ENCODE results near the gene RPS25. TPM values are rescaled to one million over a fixed set of nuclear protein-coding genes. Genes with fewer than 3 reads are reported as not detected.
"Not testable (repeated sequence)": the region's sequence is repeated elsewhere in the genome, so short reads cannot be mapped to it uniquely, and the experiment has no call there.

RPS25 gene
- total and polyA plus RNA-seq, 9 of the 15 experiments (the other 6 are each of a cell fraction or from before 2014, with no cell fraction given) = 1,553 to 5,486 (median 2,471) TPM

DNA sequence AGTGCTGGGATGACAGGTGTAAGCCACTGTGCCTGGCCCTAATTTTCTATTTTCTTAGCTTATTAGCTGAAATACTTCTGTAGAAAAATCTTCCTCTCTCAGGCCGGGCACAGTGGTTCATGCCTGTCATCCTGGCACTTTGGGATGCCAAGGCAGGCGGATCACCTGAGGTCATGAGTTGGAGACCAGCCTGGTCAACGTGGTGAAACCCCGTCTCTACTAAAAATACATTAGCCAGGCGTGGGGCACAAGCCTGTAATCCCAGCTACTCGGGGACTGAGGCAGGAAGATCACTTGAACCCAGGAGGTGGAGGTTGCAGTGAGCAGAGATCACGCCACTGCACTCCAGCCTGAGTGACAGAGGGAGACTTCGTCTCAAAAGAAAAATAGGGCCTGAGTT lies 33.8 kb downstream of the RPS25 start:
- intact Hi-C loops (cut with micrococcal nuclease); H3K4me3 ChIP-seq; DNase-seq (ENCODE audit: extremely low read depth in 1 of 4, low spot score in 3 of 4); CTCF ChIA-PET (ENCODE audit: low intra/inter-chr PET ratio); H2AFZ ChIP-seq (ENCODE audit: low read depth, low read length); in situ Hi-C loops (cut with MboI); H3K27me3 ChIP-seq (ENCODE audit: control insufficient read depth in 2 of 2, insufficient read depth in 2 of 2, low read length in 2 of 2); H3K27ac ChIP-seq (ENCODE audit: extremely low read depth, low read depth, low read length); H3K36me3 ChIP-seq (ENCODE audit: control insufficient read depth, insufficient read depth, low read length); H3K9me1 ChIP-seq (ENCODE audit: control insufficient read depth, insufficient read depth, low read length); ATAC-seq; H3K9me3 ChIP-seq (replicated peaks; ENCODE audit: control insufficient read depth, insufficient read depth, low read depth, low read length); H4K20me1 ChIP-seq (replicated peaks; ENCODE audit: control insufficient read depth, insufficient read depth, low read length); H3K4me2 ChIP-seq (ENCODE audit: insufficient read depth, low read length); H3K79me2 ChIP-seq (ENCODE audit: control insufficient read depth, insufficient read depth, low read length); FAIRE-seq; BruUV-seq (replicated peaks): not testable (repeated sequence)
- POLR2A ChIA-PET = interaction anchor here (0.7 to 1.0 kb wide), 2 partner anchors 13 to 459 kb away, joined by 3 to 6 read pairs; partner anchors contain the start of gene CENATAC
- WGBS (ENCODE audit: insufficient coverage, low coverage, missing lambda C conversion rate) = 49% methylated on average over 8 of the region's 8 CpGs
- peak overlapping the region in 1 of 2 experiments; percentile 66; a peak in 1 of 4 replicates for H3K9ac ChIP-seq (ENCODE audit: insufficient read depth in 1 of 2, low read depth in 2 of 2, low read length in 2 of 2)
- H3K4me1 ChIP-seq (replicated peaks in 1 of 2; ENCODE audit: control insufficient read depth in 2 of 2, insufficient read depth in 2 of 2, low read length in 2 of 2) = peaks cover 14 to 15% of the 10 kb centered on the region in 2 experiments; a peak in 4 of 5 replicates

DNA sequence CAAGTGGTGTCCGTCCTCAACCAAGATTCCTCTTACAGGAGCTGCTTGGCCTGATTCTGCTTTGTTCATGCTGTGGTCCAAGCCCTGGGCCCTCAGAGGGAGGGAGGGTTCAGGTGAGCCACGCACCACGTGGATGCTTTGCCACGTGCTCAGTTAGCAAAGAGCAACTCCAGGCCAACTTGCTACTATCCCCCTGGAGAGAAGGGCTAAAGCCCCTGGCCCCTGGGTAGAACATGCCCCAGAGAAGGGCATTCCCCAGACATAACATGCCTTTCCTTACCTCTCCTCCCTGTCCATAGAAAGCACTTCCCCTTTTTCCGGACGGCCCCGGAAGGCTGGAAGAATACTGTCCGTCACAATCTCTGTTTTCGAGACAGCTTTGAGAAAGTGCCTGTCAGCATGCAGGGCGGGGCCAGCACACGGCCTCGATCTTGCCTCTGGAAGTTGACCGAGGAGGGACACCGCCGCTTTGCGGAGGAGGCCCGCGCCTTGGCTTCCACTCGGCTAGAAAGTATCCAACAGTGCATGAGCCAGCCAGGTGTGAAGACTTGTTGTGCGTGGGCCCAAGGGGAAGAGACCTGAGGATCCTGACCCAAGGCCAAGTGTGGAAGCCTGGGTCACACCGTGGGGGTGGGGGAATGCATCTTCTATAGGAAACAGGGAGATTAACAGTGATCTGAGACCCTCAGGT lies 37.8 kb downstream of the RPS25 start:
- Histone ChIP-seq H3K36me3 (ENCODE audit: control insufficient read depth, insufficient read depth, low read length) (no peaks in the 10 kb centered on the region), H3K4me3 (peak overlapping the region; percentile 22; the same call in 1 of the 2 replicates), H3K9ac (ENCODE audit: insufficient read depth in 1 of 2, low read depth in 2 of 2, low read length in 2 of 2) (peak overlapping the region; percentile 70 to 78), H3K4me1 (replicated peaks in 1 of 2; ENCODE audit: control insufficient read depth in 2 of 2, insufficient read depth in 2 of 2, low read length in 2 of 2) (peaks cover 15 to 16% of the 10 kb centered on the region in 2 experiments; a peak in 4 of 5 replicates), H2AFZ (ENCODE audit: low read depth, low read length) (peak overlapping the region; percentile 96), H3K9me1 (ENCODE audit: control insufficient read depth, insufficient read depth, low read length) (no peaks in the 10 kb centered on the region), H3K79me2 (ENCODE audit: control insufficient read depth, insufficient read depth, low read length) (no peaks in the 10 kb centered on the region), H3K9me3 (replicated peaks; ENCODE audit: control insufficient read depth, insufficient read depth, low read depth, low read length) (no peaks in the 10 kb centered on the region), H3K27ac (ENCODE audit: extremely low read depth, low read depth, low read length) (peak overlapping the region; percentile 78), H3K27me3 (ENCODE audit: control insufficient read depth in 2 of 2, insufficient read depth in 2 of 2, low read length in 2 of 2) (no peaks in the 10 kb centered on the region), H4K20me1 (replicated peaks; ENCODE audit: control insufficient read depth, insufficient read depth, low read length) (no peaks in the 10 kb centered on the region), H3K4me2 (ENCODE audit: insufficient read depth, low read length) (peak overlapping the region; percentile 83)
- POLR2A ChIA-PET = interaction anchor here (0.6 to 2.3 kb wide), 5 partner anchors 17 to 355 kb away, joined by 3 to 9 read pairs (median 4); partner anchors contain the start of gene CENATAC
- FAIRE-seq (peak; percentile 93), DNase-seq (ENCODE audit: extremely low read depth in 1 of 4, low spot score in 3 of 4) (peak; percentile 85 to 92 (median 87)), ATAC-seq (peak; percentile 98)
- CTCF ChIA-PET (ENCODE audit: low intra/inter-chr PET ratio) = no interaction called here
- in situ Hi-C loops (cut with MboI) (no loop called here), intact Hi-C loops (cut with micrococcal nuclease) (no loop called here)
- 5% methylated on average over 21 of the region's 21 CpGs for WGBS (ENCODE audit: insufficient coverage, low coverage, missing lambda C conversion rate)
- BruUV-seq (replicated peaks) = TSS peak; percentile 94
- TF ChIP-seq GABPA (tag; conservative IDR thresholded peaks at IDR 0.05; ENCODE audit: low read depth) = peak; percentile 86
- no peak for TF ChIP-seq ILK (tag; IDR thresholded peaks at IDR 0.05; ENCODE audit: borderline replicate concordance, low read depth)
- no peak for TF ChIP-seq TCF7 (IDR thresholded peaks at IDR 0.05; ENCODE audit: borderline replicate concordance)
- TF ChIP-seq NR2C2 (CRISPR knock-in tag; IDR thresholded peaks at IDR 0.05) = no peak
- TF ChIP-seq NR2C2 (tag; IDR thresholded peaks at IDR 0.05) = peak; percentile 61
- TF ChIP-seq MAFG (tag; conservative IDR thresholded peaks at IDR 0.05) = peak; percentile 64
- peak; percentile 86 for TF ChIP-seq SP1 (CRISPR knock-in tag; IDR thresholded peaks at IDR 0.05)
- no peak for TF ChIP-seq FUS (optimal IDR thresholded peaks at IDR 0.05; ENCODE audit: low read depth, low read length)
- no peak for TF ChIP-seq SAFB2 (IDR thresholded peaks at IDR 0.05; ENCODE audit: borderline replicate concordance, low read depth, low read length, severe bottlenecking)
- TF ChIP-seq CCAR2 (IDR thresholded peaks at IDR 0.05; ENCODE audit: low read depth, low read length) = no peak
- TF ChIP-seq POLR2AphosphoS2 (IDR thresholded peaks at IDR 0.05; ENCODE audit: low read length) = no peak
- no peak for TF ChIP-seq IFI16 (CRISPR knock-in tag; IDR thresholded peaks at IDR 0.05)
- 0 out of 2 replicates have a peak, but pooled peaks have one; percentile 23 for TF ChIP-seq SREBF1 (IDR thresholded peaks at IDR 0.05; ENCODE audit: borderline replicate concordance, low read depth, low read length)

Measured in K562 (cell line).